HCT116 (cell line): Measurements from ENCODE around the gene CHL1. TPM values are rescaled to one million over a fixed set of nuclear protein-coding genes. Genes with fewer than 3 reads are reported as not detected.

Experiments used
- ATAC-seq: fragments of 200-7000 bp; cut with Tn5 transposase; 2 replicates; pipeline ENCODE4 v1.9.1; 2020; ENCODE audit warnings: mild to moderate bottlenecking, moderate library complexity
- BruUV-seq: library from RNA; stranded (reverse); fragments of 400-500 nt; replicated peaks from 2 replicates; lab custom pipeline; 2021; lab: Mats Ljungman, UMichigan
- CTCF ChIA-PET: fragments of 300-600 bp; sonication (Branson Sonifier 250); formaldehyde crosslinking; loops from one replicate; lab custom pipeline; 2021; ENCODE audit warnings: antibody characterized with exemption; lab: Charles Lee
- POLR2A ChIA-PET: fragments of 300-600, 350-600 bp; sonication (Branson Sonifier 250); formaldehyde crosslinking; loops from one replicate; lab custom pipeline; 2021; ENCODE audit warnings: antibody characterized with exemption; lab: Charles Lee
- RAD21 ChIA-PET, 2 experiments: fragments of 300-600 bp; sonication (Branson Sonifier 250); formaldehyde crosslinking; loops; one replicate each; lab custom pipeline; 2023; ENCODE audit warnings: low total read pairs in 2 of 2; ENCODE audit not compliant: uncharacterized antibody in 2 of 2, unreplicated experiment in 2 of 2, low non-redundant PET in 1 of 2; lab: Charles Lee
- DNase-seq: peaks from one replicate; pipeline ENCODE4 v3.0.0-alpha.2; 2010; ENCODE audit warnings: low read depth, low spot score
- H2AFZ ChIP-seq: fragments of 200-600 bp; shearing (Covaris generic), sonication (generic); 2 replicates; pipeline ENCODE4 v1.6.1; 2017; ENCODE audit warnings: low read depth, mixed run types, mixed read lengths, antibody characterized with exemption, low read length; ENCODE audit not compliant: poor library complexity, severe bottlenecking
- H3K27ac ChIP-seq: 2 replicates; pipeline ENCODE4 v1.5.1; 2012; ENCODE audit warnings: low read depth, low read length
- H3K27me3 ChIP-seq: fragments of 200-600 bp; sonication (generic); 2 replicates; pipeline ENCODE4 v1.6.1; 2016; ENCODE audit warnings: mixed run types, low read length, mixed read lengths; ENCODE audit not compliant: insufficient read depth
- H3K36me3 ChIP-seq, 2 experiments: fragments of 200-500 bp in 1 of 2; fragments of 200-600 bp in 1 of 2; sonication (Bioruptor generic) in 1 of 2; sonication (generic) in 1 of 2; 2 replicates each; pipeline versions ENCODE4 v1.5.1 to v1.6.1; 2014 to 2016; ENCODE audit warnings: low read length in 2 of 2, inconsistent platforms in 1 of 2, mixed read lengths in 1 of 2, mixed run types in 1 of 2; ENCODE audit not compliant: insufficient read depth in 2 of 2, control insufficient read depth in 1 of 2
- H3K4me1 ChIP-seq, 2 experiments: fragments of 200-600 bp in 1 of 2; sonication (generic) in 1 of 2; 2 replicates each; pipeline versions ENCODE4 v1.5.1 to v1.6.1; 2012 to 2017; ENCODE audit warnings: low read length in 2 of 2, inconsistent platforms in 1 of 2, mild to moderate bottlenecking in 1 of 2, mixed read lengths in 1 of 2, mixed run types in 1 of 2, moderate library complexity in 1 of 2; ENCODE audit not compliant: insufficient read depth in 2 of 2, control insufficient read depth in 1 of 2
- H3K4me2 ChIP-seq: fragments of 200-600 bp; sonication (generic); 2 replicates; pipeline ENCODE4 v1.6.1; 2017; ENCODE audit warnings: mixed run types, low read length, mixed read lengths
- H3K4me3 ChIP-seq, 2 experiments: fragments of 200-600 bp in 1 of 2; sonication (generic) in 1 of 2; replicated peaks in 1 of 2; 2 replicates each; pipeline ENCODE4 v1.5.1; 2011 to 2016; ENCODE audit warnings: low read length in 2 of 2, control low read depth in 1 of 2, low read depth in 1 of 2, mild to moderate bottlenecking in 1 of 2, mixed read lengths in 1 of 2, mixed run types in 1 of 2
- H3K79me2 ChIP-seq: fragments of 200-600 bp; sonication (generic); 2 replicates; pipeline ENCODE4 v1.6.1; 2017; ENCODE audit warnings: mild to moderate bottlenecking, mixed run types, low read length, moderate library complexity, mixed read lengths; ENCODE audit not compliant: insufficient read depth
- H3K9ac ChIP-seq: fragments of 200-600 bp; sonication (generic); 2 replicates; pipeline ENCODE4 v1.6.1; 2016; ENCODE audit warnings: low read length, mixed read lengths
- H3K9me2 ChIP-seq: fragments of 200-600 bp; sonication (generic), shearing (Covaris generic); 2 replicates; pipeline ENCODE4 v1.6.1; 2017; ENCODE audit warnings: mixed run types, mild to moderate bottlenecking, moderate library complexity; ENCODE audit not compliant: insufficient read depth
- H3K9me3 ChIP-seq, 2 experiments: fragments of 200-500 bp in 1 of 2; fragments of 200-600 bp in 1 of 2; sonication (Bioruptor generic) in 1 of 2; sonication (generic) in 1 of 2; 2 replicates each; pipeline ENCODE4 v1.6.1; 2014 to 2017; ENCODE audit warnings: low read length in 2 of 2, mixed read lengths in 2 of 2, inconsistent platforms in 1 of 2, low read depth in 1 of 2, mild to moderate bottlenecking in 1 of 2, mixed run types in 1 of 2, moderate library complexity in 1 of 2; ENCODE audit not compliant: control insufficient read depth in 1 of 2, insufficient read depth in 1 of 2
- H4K20me1 ChIP-seq: fragments of 200-600 bp; sonication (generic), shearing (Covaris generic); 2 replicates; pipeline ENCODE4 v1.6.1; 2017; ENCODE audit warnings: mixed run types, mild to moderate bottlenecking, moderate library complexity; ENCODE audit not compliant: insufficient read depth
- ATF3 ChIP-seq: IDR thresholded peaks from 2 replicates; pipeline ENCODE4 v1.6.1; 2012
- CBX3 ChIP-seq: IDR thresholded peaks from 2 replicates; pipeline ENCODE4 v1.6.1; 2012; ENCODE audit warnings: low read depth
- CEBPB ChIP-seq: IDR thresholded peaks from 2 replicates; pipeline ENCODE4 v1.6.1; 2012; ENCODE audit warnings: low read depth
- EGR1 ChIP-seq: IDR thresholded peaks from 2 replicates; pipeline ENCODE4 v1.6.1; 2012; ENCODE audit warnings: low read depth
- ELF1 ChIP-seq: IDR thresholded peaks from 2 replicates; pipeline ENCODE4 v1.6.1; 2012; ENCODE audit warnings: low read depth, borderline replicate concordance
- EZH2 ChIP-seq: fragments of 200-600 bp; sonication (generic); IDR thresholded peaks from 2 replicates; pipeline ENCODE4 v1.6.1; 2017; ENCODE audit warnings: antibody characterized with exemption, mixed run types
- EZH2phosphoT487 ChIP-seq: fragments of 200-600 bp; IDR thresholded peaks from 2 replicates; pipeline ENCODE4 v1.6.1; 2018; ENCODE audit warnings: antibody characterized with exemption, borderline replicate concordance
- FOSL1 ChIP-seq: IDR thresholded peaks from 2 replicates; pipeline ENCODE4 v1.6.1; 2012; ENCODE audit warnings: low read depth
- JUND ChIP-seq: IDR thresholded peaks from 2 replicates; pipeline ENCODE4 v1.6.1; 2012
- RAD21 ChIP-seq: IDR thresholded peaks from 2 replicates; pipeline ENCODE4 v1.6.1; 2012; ENCODE audit warnings: low read depth, mild to moderate bottlenecking
- REST ChIP-seq: IDR thresholded peaks from 2 replicates; pipeline ENCODE4 v1.6.1; 2012; ENCODE audit warnings: low read depth
- SRF ChIP-seq: IDR thresholded peaks from 2 replicates; pipeline ENCODE4 v1.6.1; 2012; ENCODE audit warnings: low read depth
- TCF7L2 ChIP-seq: IDR thresholded peaks from 2 replicates; pipeline ENCODE4 v1.7.0; 2011; ENCODE audit warnings: borderline replicate concordance, inconsistent platforms; ENCODE audit not compliant: insufficient read depth, insufficient read length; ENCODE audit errors: extremely low read depth
- ZBTB33 ChIP-seq: IDR thresholded peaks from 2 replicates; pipeline ENCODE4 v1.6.1; 2011; ENCODE audit warnings: mild to moderate bottlenecking, low read length, moderate library complexity; ENCODE audit not compliant: insufficient replicate concordance; ENCODE audit errors: extremely low read depth
- ZFX ChIP-seq: fragments of 450-650 bp; IDR thresholded peaks from 2 replicates; pipeline ENCODE4 v1.6.1; 2017
- ZNF274 ChIP-seq: fragments of 200-500 bp; sonication (Bioruptor generic); IDR thresholded peaks from 2 replicates; pipeline ENCODE4 v1.6.1; 2014; ENCODE audit warnings: mild to moderate bottlenecking, low read depth, low read length, inconsistent platforms
- intact Hi-C: fragments of 100-400 bp; cut with micrococcal nuclease; formaldehyde crosslinking; loops from 2 replicates; pipeline ENCODE4 v1.10.0; 2022
- total RNA-seq: library from RNA; stranded (reverse); gene quantifications from one replicate; pipeline ENCODE4 v1.2.1, GENCODE V29; 2021; ENCODE audit not compliant: unreplicated experiment

CHL1 gene
- total RNA-seq, 1 experiment from 2014 or later: not detected

GRCh38 chr3:332701-333100 lies 136.1 kb downstream of the CHL1 start:
- Histone ChIP-seq H2AFZ (no peak overlapping the region), H3K9me2 (no peaks in the 10 kb centered on the region), H3K27me3 (no peaks in the 10 kb centered on the region), H3K79me2 (no peaks in the 10 kb centered on the region), H3K4me2 (no peak overlapping the region), H3K36me3 (no peaks in the 10 kb centered on the region), H3K9ac (no peak overlapping the region), H3K27ac (no peak overlapping the region), H3K9me3 (peaks cover 0 to 11% of the 10 kb centered on the region in 2 experiments; a peak in 2 of 4 replicates), H4K20me1 (no peaks in the 10 kb centered on the region), H3K4me3 (no peak overlapping the region), H3K4me1 (no peaks in the 10 kb centered on the region)
- no peak for DNase-seq
- no peak for ATAC-seq
- intact Hi-C loops: no loop called here
- POLR2A ChIA-PET: no interaction called here
- CTCF ChIA-PET: no interaction called here
- no peak for TF ChIP-seq EZH2
- no peak for TF ChIP-seq REST
- TF ChIP-seq JUND: no peak
- TF ChIP-seq ELF1: no peak
- TF ChIP-seq SRF: no peak
- no peak for TF ChIP-seq ZBTB33
- TF ChIP-seq ATF3: no peak
- TF ChIP-seq ZNF274: no peak
- TF ChIP-seq RAD21: no peak
- no peak for TF ChIP-seq EZH2phosphoT487
- no peak for TF ChIP-seq TCF7L2
- TF ChIP-seq CBX3: no peak
- TF ChIP-seq FOSL1: no peak
- no peak for TF ChIP-seq CEBPB
- no peak for TF ChIP-seq EGR1
- TF ChIP-seq ZFX: no peak
- BruUV-seq: no TSS peak
- RAD21 ChIA-PET: no interaction called here
